Dendritic cell treated with granulocyte-macrophage colony-stimulating factor and Interleukin-4, amounts not matched to agents 40 ng/mL and 50 ng/mL, for 4 days (primary cell): ENCODE results near the gene TBC1D17.

Source experiments
- H3K27ac Mint-ChIP-seq: one replicate; pipeline ENCODE4 v1.8.0; 2022; ENCODE audit warnings: mild to moderate bottlenecking, mixed read lengths
- H3K27me3 Mint-ChIP-seq: one replicate; pipeline ENCODE4 v1.8.0; 2022; ENCODE audit warnings: mild to moderate bottlenecking, mixed read lengths
- H3K36me3 Mint-ChIP-seq: one replicate; pipeline ENCODE4 v1.8.0; 2022; ENCODE audit warnings: low read depth, mixed read lengths
- H3K4me1 Mint-ChIP-seq: one replicate; pipeline ENCODE4 v1.8.0; 2022; ENCODE audit warnings: low read depth, mixed read lengths
- H3K4me3 Mint-ChIP-seq: one replicate; pipeline ENCODE4 v1.8.0; 2022; ENCODE audit warnings: mild to moderate bottlenecking, moderate library complexity, mixed read lengths
- H3K9me3 Mint-ChIP-seq: one replicate; pipeline ENCODE4 v1.8.0; 2022; ENCODE audit warnings: mixed read lengths
- intact Hi-C: fragments of 100-400 bp; cut with micrococcal nuclease; formaldehyde crosslinking; loops from one replicate; pipeline ENCODE4 v1.15.0; 2022

TBC1D17 gene

GRCh38 chr19:49927526-49928264, 50.2 kb downstream of the TBC1D17 start:
- peaks cover 82% of the 10 kb centered on the region for H3K4me1 Mint-ChIP-seq
- peaks cover 100% of the 10 kb centered on the region for H3K36me3 Mint-ChIP-seq
- peak overlapping the region; percentile 92 for H3K27ac Mint-ChIP-seq
- peak overlapping the region; percentile 85 for H3K4me3 Mint-ChIP-seq
- no peaks in the 10 kb centered on the region for H3K9me3 Mint-ChIP-seq
- H3K27me3 Mint-ChIP-seq: peaks cover 5% of the 10 kb centered on the region
- intact Hi-C loops: loop anchor here (5.0 kb wide), 1 partner anchor 35 kb away; no protein-coding TSS in a partner anchor

GRCh38 chr19:49929121-49929610, 51.7 kb downstream of the TBC1D17 start, which contains the start of the genes ATF5 and NUP62:
Gene ATF5, plus strand, starts transcription at chr19:49929205. Its CDS starts 1,646 bp downstream, at chr19:49930851.
Gene NUP62, minus strand, starts transcription at chr19:49929504. Its CDS starts 19,697 bp downstream, at chr19:49909807.
- Mint-ChIP-seq H3K4me1 (peaks cover 79% of the 10 kb centered on the region), H3K27me3 (peaks cover 10% of the 10 kb centered on the region), H3K36me3 (peaks cover 99% of the 10 kb centered on the region), H3K4me3 (peak within 1 kb of the TSS; percentile 85), H3K27ac (peak within 1 kb of the TSS; percentile 92), H3K9me3 (no peaks in the 10 kb centered on the region)
- intact Hi-C loops: loop anchor here (5.0 kb wide), 1 partner anchor 37 kb away; no protein-coding TSS in a partner anchor

DNA sequence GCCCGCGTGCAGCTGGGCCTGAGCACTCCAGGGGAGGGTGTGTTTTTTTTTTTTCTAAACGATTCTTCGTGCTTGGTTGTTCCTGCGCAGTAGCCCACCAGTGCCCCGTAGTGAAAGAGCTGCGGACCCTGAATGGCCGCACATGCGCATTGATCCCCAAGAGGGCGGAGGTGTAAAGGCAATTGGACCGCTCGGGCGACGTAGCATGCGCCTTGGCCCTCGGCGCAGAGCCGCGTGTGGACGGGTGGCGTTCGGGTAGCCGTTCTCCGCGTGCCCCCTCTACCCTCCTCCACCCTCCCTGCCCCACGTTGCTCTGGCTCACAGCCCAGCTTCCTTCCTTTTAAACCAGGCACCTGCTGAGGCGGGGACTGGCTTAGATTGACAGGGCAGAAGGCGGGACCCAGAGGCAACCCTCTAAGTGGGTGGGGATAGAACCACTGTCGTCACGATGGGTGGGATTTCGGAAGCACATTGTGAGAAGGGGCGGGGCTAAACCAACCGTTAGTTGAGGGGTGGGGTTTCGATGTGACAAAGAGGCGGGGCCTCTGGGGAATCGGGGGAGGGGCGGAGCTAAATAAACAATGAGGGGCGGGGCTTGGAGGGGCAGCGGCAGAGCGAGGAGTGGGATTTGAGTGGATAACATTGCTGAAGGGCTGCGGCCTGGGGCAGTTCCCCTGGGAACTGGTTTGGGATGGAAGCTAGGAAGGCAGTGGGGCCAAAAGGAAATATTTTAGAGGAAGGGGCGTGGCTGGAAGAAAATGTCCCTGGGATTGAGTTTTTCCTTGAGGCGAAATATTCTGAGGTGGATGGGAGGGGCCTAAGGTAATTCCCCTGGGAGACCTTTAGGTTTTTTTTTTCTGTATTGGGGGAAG, 52.3 kb downstream of the TBC1D17 start:
- H3K4me1 Mint-ChIP-seq: peaks cover 72% of the 10 kb centered on the region
- H3K4me3 Mint-ChIP-seq: peak overlapping the region; percentile 85
- peaks cover 10% of the 10 kb centered on the region for H3K27me3 Mint-ChIP-seq
- H3K36me3 Mint-ChIP-seq: peaks cover 93% of the 10 kb centered on the region
- peak overlapping the region; percentile 92 for H3K27ac Mint-ChIP-seq
- intact Hi-C loops: loop anchor here (5.0 kb wide), 1 partner anchor 38 kb away; no protein-coding TSS in a partner anchor
- H3K9me3 Mint-ChIP-seq: no peaks in the 10 kb centered on the region

DNA sequence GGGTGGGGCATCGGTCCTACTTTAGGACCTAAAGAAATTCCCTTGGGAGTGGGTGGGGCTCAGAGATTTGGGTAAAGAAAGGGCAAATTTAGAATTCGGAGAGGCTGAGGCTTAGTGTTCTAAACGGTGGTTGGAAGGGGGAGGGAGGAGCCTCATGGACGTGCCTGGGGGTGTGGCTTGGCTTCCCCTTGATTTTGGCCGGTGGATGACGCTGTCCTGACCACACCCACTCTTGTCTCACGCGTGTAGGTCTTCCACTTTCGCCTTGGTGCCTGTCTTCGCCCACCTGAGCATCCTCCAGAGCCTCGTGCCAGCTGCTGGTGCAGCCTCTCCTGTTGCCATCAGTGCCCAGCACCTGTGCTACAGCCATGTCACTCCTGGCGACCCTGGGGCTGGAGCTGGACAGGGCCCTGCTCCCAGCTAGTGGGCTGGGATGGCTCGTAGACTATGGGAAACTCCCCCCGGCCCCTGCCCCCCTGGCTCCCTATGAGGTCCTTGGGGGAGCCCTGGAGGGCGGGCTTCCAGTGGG, 53.0 kb downstream of the TBC1D17 start:
- Mint-ChIP-seq H3K36me3 (peaks cover 86% of the 10 kb centered on the region), H3K27me3 (peaks cover 10% of the 10 kb centered on the region), H3K9me3 (no peaks in the 10 kb centered on the region), H3K27ac (peak overlapping the region; percentile 92), H3K4me3 (peak overlapping the region; percentile 85), H3K4me1 (peaks cover 67% of the 10 kb centered on the region)
- intact Hi-C loops: no loop called here

- no peaks in the 10 kb centered on the region for H3K9me3 Mint-ChIP-seq
- peaks cover 76% of the 10 kb centered on the region for H3K36me3 Mint-ChIP-seq
- peak overlapping the region; percentile 92 for H3K27ac Mint-ChIP-seq
- H3K4me1 Mint-ChIP-seq: peaks cover 66% of the 10 kb centered on the region
- peaks cover 10% of the 10 kb centered on the region for H3K27me3 Mint-ChIP-seq
- intact Hi-C loops: no loop called here
- H3K4me3 Mint-ChIP-seq: peak overlapping the region; percentile 85
Measured at GRCh38 chr19:49931293-49932040, 54.0 kb downstream of the TBC1D17 start.

- intact Hi-C loops: no loop called here
- Mint-ChIP-seq H3K27me3 (peaks cover 10% of the 10 kb centered on the region), H3K27ac (peak overlapping the region; percentile 30), H3K4me1 (peaks cover 66% of the 10 kb centered on the region), H3K36me3 (peaks cover 71% of the 10 kb centered on the region), H3K9me3 (no peaks in the 10 kb centered on the region), H3K4me3 (peak overlapping the region; percentile 85)
Measured at GRCh38 chr19:49932041-49932451, 54.5 kb downstream of the TBC1D17 start.

- H3K4me3 Mint-ChIP-seq: peak overlapping the region; percentile 28
- intact Hi-C loops: no loop called here
Measured at GRCh38 chr19:49932731-49933131, 55.2 kb downstream of the TBC1D17 start.

GRCh38 chr19:49933643-49934042, 56.1 kb downstream of the TBC1D17 start:
- Mint-ChIP-seq H3K27me3 (peaks cover 10% of the 10 kb centered on the region), H3K36me3 (peaks cover 55% of the 10 kb centered on the region), H3K4me3 (peak overlapping the region; percentile 35), H3K27ac (peak overlapping the region; percentile 45), H3K9me3 (no peaks in the 10 kb centered on the region), H3K4me1 (peaks cover 65% of the 10 kb centered on the region)
- intact Hi-C loops: no loop called here

More at GRCh38 chr19:49932731-49933131, 55.2 kb downstream of the TBC1D17 start:
- peaks cover 10% of the 10 kb centered on the region for H3K27me3 Mint-ChIP-seq
- no peak overlapping the region for H3K27ac Mint-ChIP-seq
- peaks cover 66% of the 10 kb centered on the region for H3K4me1 Mint-ChIP-seq
- no peaks in the 10 kb centered on the region for H3K9me3 Mint-ChIP-seq
- peaks cover 64% of the 10 kb centered on the region for H3K36me3 Mint-ChIP-seq

- intact Hi-C loops: no loop called here
- H3K9me3 Mint-ChIP-seq: no peaks in the 10 kb centered on the region
- H3K36me3 Mint-ChIP-seq: peaks cover 26% of the 10 kb centered on the region
- no peak overlapping the region for H3K27ac Mint-ChIP-seq
- H3K27me3 Mint-ChIP-seq: peaks cover 25% of the 10 kb centered on the region
- H3K4me3 Mint-ChIP-seq: no peak overlapping the region
- peaks cover 44% of the 10 kb centered on the region for H3K4me1 Mint-ChIP-seq
Measured at GRCh38 chr19:49936549-49936948, 59.0 kb downstream of the TBC1D17 start.

DNA sequence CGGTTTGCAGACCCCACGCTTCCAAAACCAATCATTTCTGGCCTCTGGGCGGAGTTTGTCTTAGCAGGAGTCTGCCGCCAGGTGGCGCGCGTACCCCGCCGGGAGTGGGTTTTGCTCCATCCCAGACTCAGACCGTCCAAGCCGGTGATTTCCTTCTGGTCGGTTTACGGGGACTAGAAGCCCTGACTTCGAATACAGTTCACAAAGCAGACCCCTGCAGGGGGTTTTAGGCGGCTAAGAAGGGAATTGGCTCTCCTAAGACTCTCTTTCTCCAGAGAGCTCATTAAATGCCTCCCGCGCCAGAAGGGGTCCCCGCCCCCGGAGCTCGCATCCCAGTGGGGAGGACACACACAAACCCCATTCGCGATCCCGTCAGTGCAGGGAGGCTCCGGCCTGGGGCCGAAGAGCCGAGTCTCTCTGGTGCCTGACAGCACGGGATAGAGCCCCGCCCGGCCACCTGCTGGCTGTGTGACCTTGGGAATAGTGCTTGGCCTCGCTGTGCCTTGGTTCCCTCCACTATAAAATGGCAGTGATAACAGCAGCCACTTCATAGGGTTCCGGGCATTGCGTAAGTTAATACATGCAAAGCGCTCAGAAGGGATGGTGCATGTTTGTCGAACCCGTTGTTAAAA, 60.4 kb downstream of the TBC1D17 start:
- Mint-ChIP-seq H3K27ac (no peak overlapping the region), H3K36me3 (peaks cover 12% of the 10 kb centered on the region), H3K27me3 (peaks cover 34% of the 10 kb centered on the region), H3K4me3 (no peak overlapping the region), H3K9me3 (no peaks in the 10 kb centered on the region), H3K4me1 (peaks cover 38% of the 10 kb centered on the region)
- intact Hi-C loops: loop anchor here (1.0 kb wide), 1 partner anchor 45 kb away; no protein-coding TSS in a partner anchor
